Chondrocyte (in vitro differentiated cells): Measurements from ENCODE around the gene FYB2. TPM values are rescaled to one million over a fixed set of nuclear protein-coding genes. Genes with fewer than 3 reads are reported as not detected.

Experiments used
- DNase-seq: peaks from one replicate; pipeline ENCODE4 v3.0.0; 2021; ENCODE audit warnings: mixed read lengths, low spot score
- H3K27ac Mint-ChIP-seq: one replicate; pipeline ENCODE4 v1.8.0; 2021; ENCODE audit warnings: mild to moderate bottlenecking, moderate library complexity, mixed read lengths; ENCODE audit not compliant: unreplicated experiment
- H3K27me3 Mint-ChIP-seq: 2 replicates; pipeline ENCODE4 v1.8.0; 2021; ENCODE audit warnings: low read depth, mixed read lengths
- H3K36me3 Mint-ChIP-seq: 2 replicates; pipeline ENCODE4 v1.8.0; 2021; ENCODE audit warnings: low read depth, mixed read lengths
- H3K4me1 Mint-ChIP-seq: 2 replicates; pipeline ENCODE4 v1.8.0; 2021; ENCODE audit warnings: low read depth, mild to moderate bottlenecking, mixed read lengths
- H3K4me3 Mint-ChIP-seq: one replicate; pipeline ENCODE4 v1.8.0; 2021; ENCODE audit warnings: mild to moderate bottlenecking, moderate library complexity, mixed read lengths; ENCODE audit not compliant: unreplicated experiment
- H3K9me3 Mint-ChIP-seq: 2 replicates; pipeline ENCODE4 v1.8.0; 2021; ENCODE audit warnings: low read depth, mixed read lengths
- CTCF ChIP-seq: fragments of 200-600 bp; sonication (generic); IDR thresholded peaks from 2 replicates; pipeline ENCODE4 v1.5.0; 2021; ENCODE audit warnings: antibody characterized with exemption, mild to moderate bottlenecking, moderate library complexity
- total RNA-seq: library from RNA; stranded (reverse); gene quantifications from 3 replicates; pipeline ENCODE4 v1.2.1, GENCODE V29; 2021

Gene FYB2
- total RNA-seq, 1 donor from 2014 or later, result 0.10 TPM

GRCh38 chr1:56852476-56852875 lies 33.3 kb upstream of the FYB2 start:
- Mint-ChIP-seq H3K27ac (no peak overlapping the region), H3K9me3 (no peaks in the 10 kb centered on the region), H3K36me3 (no peaks in the 10 kb centered on the region), H3K4me3 (no peak overlapping the region), H3K4me1 (no peaks in the 10 kb centered on the region), H3K27me3 (peaks cover 6% of the 10 kb centered on the region)
- DNase-seq, result no peak
- TF ChIP-seq CTCF, result no peak

- Mint-ChIP-seq H3K27me3 (peaks cover 12% of the 10 kb centered on the region), H3K9me3 (no peaks in the 10 kb centered on the region), H3K36me3 (no peaks in the 10 kb centered on the region), H3K4me3 (no peak overlapping the region), H3K27ac (no peak overlapping the region), H3K4me1 (no peaks in the 10 kb centered on the region)
- TF ChIP-seq CTCF, result no peak
- DNase-seq, result no peak
These were observed 31.7 kb upstream of the FYB2 start for GRCh38 chr1:56850922-56851321.

GRCh38 chr1:56850411-56850810 lies 31.2 kb upstream of the FYB2 start:
- DNase-seq, result no peak
- Mint-ChIP-seq H3K4me3 (no peak overlapping the region), H3K27me3 (peaks cover 12% of the 10 kb centered on the region), H3K4me1 (no peaks in the 10 kb centered on the region), H3K27ac (no peak overlapping the region), H3K36me3 (no peaks in the 10 kb centered on the region), H3K9me3 (no peaks in the 10 kb centered on the region)
- no peak for TF ChIP-seq CTCF

GRCh38 chr1:56849750-56850149 lies 30.5 kb upstream of the FYB2 start:
- Mint-ChIP-seq H3K36me3 (no peaks in the 10 kb centered on the region), H3K4me1 (no peaks in the 10 kb centered on the region), H3K4me3 (no peak overlapping the region), H3K27me3 (peaks cover 17% of the 10 kb centered on the region), H3K27ac (no peak overlapping the region), H3K9me3 (no peaks in the 10 kb centered on the region)
- no peak for TF ChIP-seq CTCF
- DNase-seq, result no peak

- no peak overlapping the region for H3K27ac Mint-ChIP-seq
- no peaks in the 10 kb centered on the region for H3K4me1 Mint-ChIP-seq
- H3K9me3 Mint-ChIP-seq, result no peaks in the 10 kb centered on the region
- no peak overlapping the region for H3K4me3 Mint-ChIP-seq
- no peak for TF ChIP-seq CTCF
- H3K27me3 Mint-ChIP-seq, result peaks cover 21% of the 10 kb centered on the region
- H3K36me3 Mint-ChIP-seq, result no peaks in the 10 kb centered on the region
- no peak for DNase-seq
These were observed 26.1 kb upstream of the FYB2 start for GRCh38 chr1:56845343-56845742.
